WTC11 (cell line): ENCODE data around the gene FRMD8. TPM values are rescaled to one million over a fixed set of nuclear protein-coding genes. Genes with fewer than 3 reads are reported as not detected.
A peak's percentile ranks its signal among the peaks of the same experiment; 100 is the strongest.

Source experiments
- ATAC-seq: fragments of 200-7000 bp; cut with Tn5 transposase; 2 replicates; pipeline ENCODE4 v1.10.0; 2021; ENCODE audit warnings: mild to moderate bottlenecking, moderate library complexity
- CTCF ChIA-PET: fragments of 300-600 bp; sonication (Branson Sonifier 250); formaldehyde crosslinking; loops from one replicate; lab custom pipeline; 2021; ENCODE audit warnings: antibody characterized with exemption; lab: Charles Lee
- POLR2A ChIA-PET: fragments of 350-600 bp; sonication (Branson Sonifier 250); formaldehyde crosslinking; loops from one replicate; lab custom pipeline; 2021; ENCODE audit warnings: antibody characterized with exemption; lab: Charles Lee
- DNase-seq: peaks from one replicate; pipeline ENCODE4 v3.0.0; 2021; ENCODE audit warnings: low spot score
- H3K27ac Mint-ChIP-seq: 2 replicates; pipeline ENCODE4 v1.8.0; 2021; ENCODE audit warnings: mixed read lengths
- H3K27me3 Mint-ChIP-seq: 2 replicates; pipeline ENCODE4 v1.8.0; 2021; ENCODE audit warnings: low read depth, mild to moderate bottlenecking, moderate library complexity, mixed read lengths
- H3K36me3 Mint-ChIP-seq: 2 replicates; pipeline ENCODE4 v1.8.0; 2021; ENCODE audit warnings: mixed read lengths
- H3K4me1 Mint-ChIP-seq: 2 replicates; pipeline ENCODE4 v1.8.0; 2022; ENCODE audit warnings: mixed read lengths
- H3K4me3 Mint-ChIP-seq: 2 replicates; pipeline ENCODE4 v1.8.0; 2021; ENCODE audit warnings: mild to moderate bottlenecking, moderate library complexity, mixed read lengths
- H3K9me3 Mint-ChIP-seq: 2 replicates; pipeline ENCODE4 v1.8.0; 2021; ENCODE audit warnings: mixed read lengths
- ATF1 ChIP-seq: sonication (generic); formaldehyde crosslinking; IDR thresholded peaks from 2 replicates; pipeline ENCODE4 v1.8.1; 2023; ENCODE audit warnings: mild to moderate bottlenecking, moderate library complexity, missing genetic modification reagents
- E2F4 ChIP-seq: sonication (generic); formaldehyde crosslinking; IDR thresholded peaks from 2 replicates; pipeline ENCODE4 v1.8.1; 2022; ENCODE audit warnings: low read depth, mild to moderate bottlenecking, moderate library complexity, missing genetic modification reagents, borderline replicate concordance
- FOXJ3 ChIP-seq: sonication (generic); formaldehyde crosslinking; IDR thresholded peaks from 2 replicates; pipeline ENCODE4 v1.9.0; 2021; ENCODE audit warnings: missing genetic modification reagents, mild to moderate bottlenecking, borderline replicate concordance
- GRHL2 ChIP-seq: fragments of 250-450 bp; sonication (Bioruptor Pico); IDR thresholded peaks from 2 replicates; pipeline ENCODE4 v1.8.0; 2022; ENCODE audit warnings: mild to moderate bottlenecking, moderate library complexity; ENCODE audit not compliant: insufficient replicate concordance, severe bottlenecking
- MYBL2 ChIP-seq: sonication (generic); formaldehyde crosslinking; IDR thresholded peaks from 2 replicates; pipeline ENCODE4 v1.8.1; 2023; ENCODE audit warnings: mild to moderate bottlenecking, moderate library complexity, missing genetic modification reagents
- OVOL2 ChIP-seq: fragments of 250-450 bp; sonication (Bioruptor Pico); IDR thresholded peaks from 2 replicates; pipeline ENCODE4 v1.9.0; 2021; ENCODE audit warnings: mild to moderate bottlenecking, borderline replicate concordance
- TEAD1 ChIP-seq: sonication (generic); formaldehyde crosslinking; IDR thresholded peaks from 2 replicates; pipeline ENCODE4 v1.8.0; 2022; ENCODE audit warnings: mild to moderate bottlenecking, missing genetic modification reagents
- TEAD4 ChIP-seq: sonication (generic); formaldehyde crosslinking; IDR thresholded peaks from 2 replicates; pipeline ENCODE4 v1.8.0; 2022; ENCODE audit warnings: mild to moderate bottlenecking, missing genetic modification reagents
- ZNF416 ChIP-seq: fragments of 250-450 bp; sonication (Bioruptor Pico); IDR thresholded peaks from 2 replicates; pipeline ENCODE4 v1.9.0; 2021; ENCODE audit warnings: mild to moderate bottlenecking, inconsistent platforms
- ZNF425 ChIP-seq: fragments of 250-450 bp; sonication (Bioruptor Pico); conservative IDR thresholded peaks from 2 replicates; pipeline ENCODE4 v1.9.0; 2021; ENCODE audit warnings: mild to moderate bottlenecking
- total RNA-seq: library from RNA; stranded (reverse); gene quantifications from 3 replicates; pipeline ENCODE4 v1.2.3, GENCODE V29; 2021
- TF ChIP-seq, protein P1 (sequence below): sonication (generic); formaldehyde crosslinking; IDR thresholded peaks from 2 replicates; pipeline ENCODE4 v1.8.1; 2022; ENCODE audit warnings: mild to moderate bottlenecking, missing genetic modification reagents, moderate library complexity, borderline replicate concordance
- TF ChIP-seq, protein P2 (sequence below): fragments of 250-450 bp; sonication (Bioruptor Pico); IDR thresholded peaks from 2 replicates; pipeline ENCODE4 v1.9.0; 2021; ENCODE audit warnings: moderate library complexity, mild to moderate bottlenecking, inconsistent platforms, borderline replicate concordance
- TF ChIP-seq, protein P3 (sequence below): sonication (generic); formaldehyde crosslinking; IDR thresholded peaks from 2 replicates; pipeline ENCODE4 v1.8.1; 2023; ENCODE audit warnings: mild to moderate bottlenecking, moderate library complexity, missing genetic modification reagents
- TF ChIP-seq, protein P4 (sequence below): sonication (generic); formaldehyde crosslinking; IDR thresholded peaks from 2 replicates; pipeline ENCODE4 v1.8.0; 2022; ENCODE audit warnings: mild to moderate bottlenecking, missing genetic modification reagents
- TF ChIP-seq, protein P5 (sequence below): sonication (generic); formaldehyde crosslinking; IDR thresholded peaks from 2 replicates; pipeline ENCODE4 v1.8.1; 2023; ENCODE audit warnings: mild to moderate bottlenecking, missing genetic modification reagents, borderline replicate concordance
- TF ChIP-seq, protein P6 (sequence below): sonication (generic); formaldehyde crosslinking; IDR thresholded peaks from 2 replicates; pipeline ENCODE4 v1.8.1; 2022; ENCODE audit warnings: low read depth, missing genetic modification reagents, borderline replicate concordance

The FRMD8 gene
- total RNA-seq, 1 experiment from 2014 or later = 23.7 TPM

DNA sequence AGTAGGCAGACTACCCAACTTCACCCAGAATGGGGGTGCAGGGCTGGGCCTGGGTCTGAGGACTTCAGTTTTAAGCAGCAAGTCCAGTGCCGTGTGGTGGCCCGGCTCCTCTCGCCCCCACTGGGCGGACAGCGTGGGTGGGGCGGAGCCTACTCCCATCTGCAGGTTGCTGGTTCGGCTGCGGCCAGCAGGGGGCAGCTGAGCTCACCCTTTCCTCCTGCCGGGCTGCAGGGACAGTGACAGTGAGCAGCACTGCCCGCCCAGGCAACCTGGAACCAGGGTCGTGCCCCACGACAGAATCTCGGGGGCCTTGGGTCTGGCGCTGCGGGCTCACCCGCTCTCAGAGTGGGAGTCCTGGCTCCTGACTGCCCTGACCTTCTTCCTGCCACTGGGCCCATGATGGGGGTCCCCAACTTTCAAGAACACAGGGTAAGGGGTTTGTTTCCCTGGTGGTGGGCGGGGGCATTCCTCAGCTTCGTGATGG is 29.9 kb downstream of the FRMD8 start (continued):
- TF ChIP-seq, protein P1, sequence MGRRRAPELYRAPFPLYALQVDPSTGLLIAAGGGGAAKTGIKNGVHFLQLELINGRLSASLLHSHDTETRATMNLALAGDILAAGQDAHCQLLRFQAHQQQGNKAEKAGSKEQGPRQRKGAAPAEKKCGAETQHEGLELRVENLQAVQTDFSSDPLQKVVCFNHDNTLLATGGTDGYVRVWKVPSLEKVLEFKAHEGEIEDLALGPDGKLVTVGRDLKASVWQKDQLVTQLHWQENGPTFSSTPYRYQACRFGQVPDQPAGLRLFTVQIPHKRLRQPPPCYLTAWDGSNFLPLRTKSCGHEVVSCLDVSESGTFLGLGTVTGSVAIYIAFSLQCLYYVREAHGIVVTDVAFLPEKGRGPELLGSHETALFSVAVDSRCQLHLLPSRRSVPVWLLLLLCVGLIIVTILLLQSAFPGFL (CRISPR knock-in tag) = no peak
- TF ChIP-seq, protein P2, sequence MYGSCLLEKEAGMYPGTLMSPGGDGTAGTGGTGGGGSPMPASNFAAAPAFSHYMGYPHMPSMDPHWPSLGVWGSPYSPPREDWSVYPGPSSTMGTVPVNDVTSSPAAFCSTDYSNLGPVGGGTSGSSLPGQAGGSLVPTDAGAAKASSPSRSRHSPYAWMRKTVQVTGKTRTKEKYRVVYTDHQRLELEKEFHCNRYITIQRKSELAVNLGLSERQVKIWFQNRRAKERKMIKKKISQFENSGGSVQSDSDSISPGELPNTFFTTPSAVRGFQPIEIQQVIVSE (CRISPR knock-in tag) = no peak
- TF ChIP-seq TEAD1 (no peak), FOXJ3 (CRISPR knock-in tag) (no peak), ATF1 (CRISPR knock-in tag) (no peak), E2F4 (no peak), MYBL2 (CRISPR knock-in tag) (no peak), TEAD4 (CRISPR knock-in tag) (no peak)
- TF ChIP-seq, protein P3, sequence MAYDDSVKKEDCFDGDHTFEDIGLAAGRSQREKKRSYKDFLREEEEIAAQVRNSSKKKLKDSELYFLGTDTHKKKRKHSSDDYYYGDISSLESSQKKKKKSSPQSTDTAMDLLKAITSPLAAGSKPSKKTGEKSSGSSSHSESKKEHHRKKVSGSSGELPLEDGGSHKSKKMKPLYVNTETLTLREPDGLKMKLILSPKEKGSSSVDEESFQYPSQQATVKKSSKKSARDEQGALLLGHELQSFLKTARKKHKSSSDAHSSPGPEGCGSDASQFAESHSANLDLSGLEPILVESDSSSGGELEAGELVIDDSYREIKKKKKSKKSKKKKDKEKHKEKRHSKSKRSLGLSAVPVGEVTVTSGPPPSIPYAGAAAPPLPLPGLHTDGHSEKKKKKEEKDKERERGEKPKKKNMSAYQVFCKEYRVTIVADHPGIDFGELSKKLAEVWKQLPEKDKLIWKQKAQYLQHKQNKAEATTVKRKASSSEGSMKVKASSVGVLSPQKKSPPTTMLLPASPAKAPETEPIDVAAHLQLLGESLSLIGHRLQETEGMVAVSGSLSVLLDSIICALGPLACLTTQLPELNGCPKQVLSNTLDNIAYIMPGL (CRISPR knock-in tag) = peak; percentile 75; the same call in 1 of the 2 replicates
- TF ChIP-seq, protein P4, sequence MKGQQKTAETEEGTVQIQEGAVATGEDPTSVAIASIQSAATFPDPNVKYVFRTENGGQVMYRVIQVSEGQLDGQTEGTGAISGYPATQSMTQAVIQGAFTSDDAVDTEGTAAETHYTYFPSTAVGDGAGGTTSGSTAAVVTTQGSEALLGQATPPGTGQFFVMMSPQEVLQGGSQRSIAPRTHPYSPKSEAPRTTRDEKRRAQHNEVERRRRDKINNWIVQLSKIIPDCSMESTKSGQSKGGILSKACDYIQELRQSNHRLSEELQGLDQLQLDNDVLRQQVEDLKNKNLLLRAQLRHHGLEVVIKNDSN (CRISPR knock-in tag) = no peak

GRCh38 chr11:65416841-65417701 is 30.6 kb downstream of the FRMD8 start:
- H3K4me3 Mint-ChIP-seq = no peak overlapping the region; the same call in 1 of the 2 replicates
- H3K4me1 Mint-ChIP-seq = peaks cover 61% of the 10 kb centered on the region
- H3K27me3 Mint-ChIP-seq = 0 out of 2 replicates have a peak, but pooled peaks cover 2% of the 10 kb centered on the region
- CTCF ChIA-PET = interaction anchor here (0.6 to 12.8 kb wide), 54 partner anchors 8 to 175 kb away, joined by 3 to 224 read pairs (median 6); partner anchors contain the start of genes FAM89B, FRMD8, MALAT1 and TIGD3
- H3K9me3 Mint-ChIP-seq = no peaks in the 10 kb centered on the region
- ATAC-seq (no peak), DNase-seq (no peak)
- H3K27ac Mint-ChIP-seq = peak overlapping the region; percentile 16; the same call in 1 of the 2 replicates
- POLR2A ChIA-PET = interaction anchor here (0.6 to 10.9 kb wide), 9 partner anchors 15 to 90 kb away, joined by 3 to 175 read pairs (median 10); partner anchors contain the start of gene MALAT1
- no peaks in the 10 kb centered on the region; the same call in 1 of the 2 replicates for H3K36me3 Mint-ChIP-seq
- TF ChIP-seq E2F4 (no peak), OVOL2 (CRISPR knock-in tag) (no peak), ZNF425 (CRISPR knock-in tag) (no peak), ZNF416 (CRISPR knock-in tag) (no peak), TEAD4 (CRISPR knock-in tag) (no peak), GRHL2 (no peak)
- TF ChIP-seq, protein P5, sequence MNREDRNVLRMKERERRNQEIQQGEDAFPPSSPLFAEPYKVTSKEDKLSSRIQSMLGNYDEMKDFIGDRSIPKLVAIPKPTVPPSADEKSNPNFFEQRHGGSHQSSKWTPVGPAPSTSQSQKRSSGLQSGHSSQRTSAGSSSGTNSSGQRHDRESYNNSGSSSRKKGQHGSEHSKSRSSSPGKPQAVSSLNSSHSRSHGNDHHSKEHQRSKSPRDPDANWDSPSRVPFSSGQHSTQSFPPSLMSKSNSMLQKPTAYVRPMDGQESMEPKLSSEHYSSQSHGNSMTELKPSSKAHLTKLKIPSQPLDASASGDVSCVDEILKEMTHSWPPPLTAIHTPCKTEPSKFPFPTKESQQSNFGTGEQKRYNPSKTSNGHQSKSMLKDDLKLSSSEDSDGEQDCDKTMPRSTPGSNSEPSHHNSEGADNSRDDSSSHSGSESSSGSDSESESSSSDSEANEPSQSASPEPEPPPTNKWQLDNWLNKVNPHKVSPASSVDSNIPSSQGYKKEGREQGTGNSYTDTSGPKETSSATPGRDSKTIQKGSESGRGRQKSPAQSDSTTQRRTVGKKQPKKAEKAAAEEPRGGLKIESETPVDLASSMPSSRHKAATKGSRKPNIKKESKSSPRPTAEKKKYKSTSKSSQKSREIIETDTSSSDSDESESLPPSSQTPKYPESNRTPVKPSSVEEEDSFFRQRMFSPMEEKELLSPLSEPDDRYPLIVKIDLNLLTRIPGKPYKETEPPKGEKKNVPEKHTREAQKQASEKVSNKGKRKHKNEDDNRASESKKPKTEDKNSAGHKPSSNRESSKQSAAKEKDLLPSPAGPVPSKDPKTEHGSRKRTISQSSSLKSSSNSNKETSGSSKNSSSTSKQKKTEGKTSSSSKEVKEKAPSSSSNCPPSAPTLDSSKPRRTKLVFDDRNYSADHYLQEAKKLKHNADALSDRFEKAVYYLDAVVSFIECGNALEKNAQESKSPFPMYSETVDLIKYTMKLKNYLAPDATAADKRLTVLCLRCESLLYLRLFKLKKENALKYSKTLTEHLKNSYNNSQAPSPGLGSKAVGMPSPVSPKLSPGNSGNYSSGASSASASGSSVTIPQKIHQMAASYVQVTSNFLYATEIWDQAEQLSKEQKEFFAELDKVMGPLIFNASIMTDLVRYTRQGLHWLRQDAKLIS (CRISPR knock-in tag) = no peak
- TF ChIP-seq, protein P6, sequence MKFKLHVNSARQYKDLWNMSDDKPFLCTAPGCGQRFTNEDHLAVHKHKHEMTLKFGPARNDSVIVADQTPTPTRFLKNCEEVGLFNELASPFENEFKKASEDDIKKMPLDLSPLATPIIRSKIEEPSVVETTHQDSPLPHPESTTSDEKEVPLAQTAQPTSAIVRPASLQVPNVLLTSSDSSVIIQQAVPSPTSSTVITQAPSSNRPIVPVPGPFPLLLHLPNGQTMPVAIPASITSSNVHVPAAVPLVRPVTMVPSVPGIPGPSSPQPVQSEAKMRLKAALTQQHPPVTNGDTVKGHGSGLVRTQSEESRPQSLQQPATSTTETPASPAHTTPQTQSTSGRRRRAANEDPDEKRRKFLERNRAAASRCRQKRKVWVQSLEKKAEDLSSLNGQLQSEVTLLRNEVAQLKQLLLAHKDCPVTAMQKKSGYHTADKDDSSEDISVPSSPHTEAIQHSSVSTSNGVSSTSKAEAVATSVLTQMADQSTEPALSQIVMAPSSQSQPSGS = no peak
